A673 (cell line): ENCODE results near the gene U2SURP.

Experiments
- EZH2 ChIP-seq: fragments of 200-600 bp; sonication (generic); IDR thresholded peaks from 2 replicates; pipeline ENCODE4 v1.6.1; 2017; ENCODE audit warnings: borderline replicate concordance, low read depth, mild to moderate bottlenecking, mixed read lengths, antibody characterized with exemption, low read length; ENCODE audit not compliant: poor library complexity, severe bottlenecking
- TF ChIP-seq, protein P1 (sequence below): fragments of 300-800, 200-600 bp; sonication (generic); conservative IDR thresholded peaks from 2 replicates; pipeline ENCODE4 v1.5.1; 2017; ENCODE audit warnings: low read depth, mild to moderate bottlenecking, antibody characterized with exemption, low read length, moderate library complexity, mixed read lengths

DNA sequence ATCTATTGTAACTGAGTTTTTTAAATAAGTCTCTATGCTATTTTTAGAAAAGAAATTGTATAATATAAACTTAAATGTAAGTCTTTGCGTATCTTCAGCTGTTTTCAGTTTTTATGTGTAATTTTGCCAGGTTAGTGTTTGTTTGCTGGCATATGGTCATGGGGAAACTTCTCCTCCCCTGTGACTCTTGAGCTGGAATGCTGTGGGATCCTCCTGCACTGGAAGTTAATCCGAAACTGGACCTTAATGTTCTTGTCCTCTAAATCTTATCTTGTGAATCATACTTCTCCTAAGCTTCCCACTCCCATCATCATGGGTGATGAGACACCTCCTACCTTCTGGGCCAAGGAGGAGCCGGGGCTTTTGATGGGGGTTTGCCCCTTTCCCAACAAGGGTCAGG is 65.8 kb downstream of the U2SURP start:
- TF ChIP-seq, protein P1, sequence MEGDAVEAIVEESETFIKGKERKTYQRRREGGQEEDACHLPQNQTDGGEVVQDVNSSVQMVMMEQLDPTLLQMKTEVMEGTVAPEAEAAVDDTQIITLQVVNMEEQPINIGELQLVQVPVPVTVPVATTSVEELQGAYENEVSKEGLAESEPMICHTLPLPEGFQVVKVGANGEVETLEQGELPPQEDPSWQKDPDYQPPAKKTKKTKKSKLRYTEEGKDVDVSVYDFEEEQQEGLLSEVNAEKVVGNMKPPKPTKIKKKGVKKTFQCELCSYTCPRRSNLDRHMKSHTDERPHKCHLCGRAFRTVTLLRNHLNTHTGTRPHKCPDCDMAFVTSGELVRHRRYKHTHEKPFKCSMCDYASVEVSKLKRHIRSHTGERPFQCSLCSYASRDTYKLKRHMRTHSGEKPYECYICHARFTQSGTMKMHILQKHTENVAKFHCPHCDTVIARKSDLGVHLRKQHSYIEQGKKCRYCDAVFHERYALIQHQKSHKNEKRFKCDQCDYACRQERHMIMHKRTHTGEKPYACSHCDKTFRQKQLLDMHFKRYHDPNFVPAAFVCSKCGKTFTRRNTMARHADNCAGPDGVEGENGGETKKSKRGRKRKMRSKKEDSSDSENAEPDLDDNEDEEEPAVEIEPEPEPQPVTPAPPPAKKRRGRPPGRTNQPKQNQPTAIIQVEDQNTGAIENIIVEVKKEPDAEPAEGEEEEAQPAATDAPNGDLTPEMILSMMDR: no peak
- TF ChIP-seq EZH2: no peak
